HCT116 (cell line): ENCODE measurements around the gene ACTN1. TPM values are rescaled to one million over a fixed set of nuclear protein-coding genes. Genes with fewer than 3 reads are reported as not detected.

Experiments
- ATAC-seq: fragments of 200-7000 bp; cut with Tn5 transposase; 2 replicates; pipeline ENCODE4 v1.9.1; 2020; ENCODE audit warnings: mild to moderate bottlenecking, moderate library complexity
- BruUV-seq: library from RNA; stranded (reverse); fragments of 400-500 nt; replicated peaks from 2 replicates; lab custom pipeline; 2021; lab: Mats Ljungman, UMichigan
- CTCF ChIA-PET: fragments of 300-600 bp; sonication (Branson Sonifier 250); formaldehyde crosslinking; loops from one replicate; lab custom pipeline; 2021; ENCODE audit warnings: antibody characterized with exemption; lab: Charles Lee
- POLR2A ChIA-PET: fragments of 300-600, 350-600 bp; sonication (Branson Sonifier 250); formaldehyde crosslinking; loops from one replicate; lab custom pipeline; 2021; ENCODE audit warnings: antibody characterized with exemption; lab: Charles Lee
- RAD21 ChIA-PET, 2 experiments: fragments of 300-600 bp; sonication (Branson Sonifier 250); formaldehyde crosslinking; loops; one replicate each; lab custom pipeline; 2023; ENCODE audit warnings: low total read pairs in 2 of 2; ENCODE audit not compliant: uncharacterized antibody in 2 of 2, unreplicated experiment in 2 of 2, low non-redundant PET in 1 of 2; lab: Charles Lee
- DNase-seq: peaks from one replicate; pipeline ENCODE4 v3.0.0-alpha.2; 2010; ENCODE audit warnings: low read depth, low spot score
- H2AFZ ChIP-seq: fragments of 200-600 bp; shearing (Covaris generic), sonication (generic); 2 replicates; pipeline ENCODE4 v1.6.1; 2017; ENCODE audit warnings: low read depth, mixed run types, mixed read lengths, antibody characterized with exemption, low read length; ENCODE audit not compliant: poor library complexity, severe bottlenecking
- H3K27ac ChIP-seq: 2 replicates; pipeline ENCODE4 v1.5.1; 2012; ENCODE audit warnings: low read depth, low read length
- H3K27me3 ChIP-seq: fragments of 200-600 bp; sonication (generic); 2 replicates; pipeline ENCODE4 v1.6.1; 2016; ENCODE audit warnings: mixed run types, low read length, mixed read lengths; ENCODE audit not compliant: insufficient read depth
- H3K36me3 ChIP-seq, 2 experiments: fragments of 200-500 bp in 1 of 2; fragments of 200-600 bp in 1 of 2; sonication (Bioruptor generic) in 1 of 2; sonication (generic) in 1 of 2; 2 replicates each; pipeline versions ENCODE4 v1.5.1 to v1.6.1; 2014 to 2016; ENCODE audit warnings: low read length in 2 of 2, inconsistent platforms in 1 of 2, mixed read lengths in 1 of 2, mixed run types in 1 of 2; ENCODE audit not compliant: insufficient read depth in 2 of 2, control insufficient read depth in 1 of 2
- H3K4me1 ChIP-seq, 2 experiments: fragments of 200-600 bp in 1 of 2; sonication (generic) in 1 of 2; 2 replicates each; pipeline versions ENCODE4 v1.5.1 to v1.6.1; 2012 to 2017; ENCODE audit warnings: low read length in 2 of 2, inconsistent platforms in 1 of 2, mild to moderate bottlenecking in 1 of 2, mixed read lengths in 1 of 2, mixed run types in 1 of 2, moderate library complexity in 1 of 2; ENCODE audit not compliant: insufficient read depth in 2 of 2, control insufficient read depth in 1 of 2
- H3K4me2 ChIP-seq: fragments of 200-600 bp; sonication (generic); 2 replicates; pipeline ENCODE4 v1.6.1; 2017; ENCODE audit warnings: mixed run types, low read length, mixed read lengths
- H3K4me3 ChIP-seq, 2 experiments: fragments of 200-600 bp in 1 of 2; sonication (generic) in 1 of 2; replicated peaks in 1 of 2; 2 replicates each; pipeline ENCODE4 v1.5.1; 2011 to 2016; ENCODE audit warnings: low read length in 2 of 2, control low read depth in 1 of 2, low read depth in 1 of 2, mild to moderate bottlenecking in 1 of 2, mixed read lengths in 1 of 2, mixed run types in 1 of 2
- H3K79me2 ChIP-seq: fragments of 200-600 bp; sonication (generic); 2 replicates; pipeline ENCODE4 v1.6.1; 2017; ENCODE audit warnings: mild to moderate bottlenecking, mixed run types, low read length, moderate library complexity, mixed read lengths; ENCODE audit not compliant: insufficient read depth
- H3K9ac ChIP-seq: fragments of 200-600 bp; sonication (generic); 2 replicates; pipeline ENCODE4 v1.6.1; 2016; ENCODE audit warnings: low read length, mixed read lengths
- H3K9me2 ChIP-seq: fragments of 200-600 bp; sonication (generic), shearing (Covaris generic); 2 replicates; pipeline ENCODE4 v1.6.1; 2017; ENCODE audit warnings: mixed run types, mild to moderate bottlenecking, moderate library complexity; ENCODE audit not compliant: insufficient read depth
- H3K9me3 ChIP-seq, 2 experiments: fragments of 200-500 bp in 1 of 2; fragments of 200-600 bp in 1 of 2; sonication (Bioruptor generic) in 1 of 2; sonication (generic) in 1 of 2; 2 replicates each; pipeline ENCODE4 v1.6.1; 2014 to 2017; ENCODE audit warnings: low read length in 2 of 2, mixed read lengths in 2 of 2, inconsistent platforms in 1 of 2, low read depth in 1 of 2, mild to moderate bottlenecking in 1 of 2, mixed run types in 1 of 2, moderate library complexity in 1 of 2; ENCODE audit not compliant: control insufficient read depth in 1 of 2, insufficient read depth in 1 of 2
- H4K20me1 ChIP-seq: fragments of 200-600 bp; sonication (generic), shearing (Covaris generic); 2 replicates; pipeline ENCODE4 v1.6.1; 2017; ENCODE audit warnings: mixed run types, mild to moderate bottlenecking, moderate library complexity; ENCODE audit not compliant: insufficient read depth
- ATF3 ChIP-seq: IDR thresholded peaks from 2 replicates; pipeline ENCODE4 v1.6.1; 2012
- CBX3 ChIP-seq: IDR thresholded peaks from 2 replicates; pipeline ENCODE4 v1.6.1; 2012; ENCODE audit warnings: low read depth
- CEBPB ChIP-seq: IDR thresholded peaks from 2 replicates; pipeline ENCODE4 v1.6.1; 2012; ENCODE audit warnings: low read depth
- CTCF ChIP-seq, 3 experiments: fragments of 200-600 bp in 1 of 3; sonication (generic) in 1 of 3; IDR thresholded peaks in 2 of 3; conservative IDR thresholded peaks in 1 of 3; 2 replicates each; pipeline ENCODE4 v1.5.1; 2012 to 2017; ENCODE audit warnings: low read depth in 2 of 3, low read length in 2 of 3, antibody characterized with exemption in 1 of 3, borderline replicate concordance in 1 of 3, control low read depth in 1 of 3, mild to moderate bottlenecking in 1 of 3, mixed read lengths in 1 of 3, mixed run types in 1 of 3, moderate library complexity in 1 of 3; ENCODE audit not compliant: insufficient read depth in 1 of 3
- EGR1 ChIP-seq: IDR thresholded peaks from 2 replicates; pipeline ENCODE4 v1.6.1; 2012; ENCODE audit warnings: low read depth
- ELF1 ChIP-seq: IDR thresholded peaks from 2 replicates; pipeline ENCODE4 v1.6.1; 2012; ENCODE audit warnings: low read depth, borderline replicate concordance
- EZH2 ChIP-seq: fragments of 200-600 bp; sonication (generic); IDR thresholded peaks from 2 replicates; pipeline ENCODE4 v1.6.1; 2017; ENCODE audit warnings: antibody characterized with exemption, mixed run types
- EZH2phosphoT487 ChIP-seq: fragments of 200-600 bp; IDR thresholded peaks from 2 replicates; pipeline ENCODE4 v1.6.1; 2018; ENCODE audit warnings: antibody characterized with exemption, borderline replicate concordance
- FOSL1 ChIP-seq: IDR thresholded peaks from 2 replicates; pipeline ENCODE4 v1.6.1; 2012; ENCODE audit warnings: low read depth
- JUND ChIP-seq: IDR thresholded peaks from 2 replicates; pipeline ENCODE4 v1.6.1; 2012
- POLR2A ChIP-seq: IDR thresholded peaks from 2 replicates; pipeline ENCODE4 v1.7.0; 2011; ENCODE audit warnings: borderline replicate concordance; ENCODE audit not compliant: insufficient read depth, insufficient read length; ENCODE audit errors: extremely low read depth
- SP1 ChIP-seq: IDR thresholded peaks from 2 replicates; pipeline ENCODE4 v1.6.1; 2012; ENCODE audit warnings: low read depth
- YY1 ChIP-seq: IDR thresholded peaks from 2 replicates; pipeline ENCODE4 v1.6.1; 2011; ENCODE audit warnings: low read length, low read depth, moderate library complexity, mild to moderate bottlenecking; ENCODE audit not compliant: insufficient replicate concordance; ENCODE audit errors: extremely low read depth
- ZFX ChIP-seq: fragments of 450-650 bp; IDR thresholded peaks from 2 replicates; pipeline ENCODE4 v1.6.1; 2017
- intact Hi-C: fragments of 100-400 bp; cut with micrococcal nuclease; formaldehyde crosslinking; loops from 2 replicates; pipeline ENCODE4 v1.10.0; 2022
- total RNA-seq: library from RNA; stranded (reverse); gene quantifications from one replicate; pipeline ENCODE4 v1.2.1, GENCODE V29; 2021; ENCODE audit not compliant: unreplicated experiment

Gene ACTN1
- total RNA-seq, 1 experiment from 2014 or later = 123 TPM

DNA sequence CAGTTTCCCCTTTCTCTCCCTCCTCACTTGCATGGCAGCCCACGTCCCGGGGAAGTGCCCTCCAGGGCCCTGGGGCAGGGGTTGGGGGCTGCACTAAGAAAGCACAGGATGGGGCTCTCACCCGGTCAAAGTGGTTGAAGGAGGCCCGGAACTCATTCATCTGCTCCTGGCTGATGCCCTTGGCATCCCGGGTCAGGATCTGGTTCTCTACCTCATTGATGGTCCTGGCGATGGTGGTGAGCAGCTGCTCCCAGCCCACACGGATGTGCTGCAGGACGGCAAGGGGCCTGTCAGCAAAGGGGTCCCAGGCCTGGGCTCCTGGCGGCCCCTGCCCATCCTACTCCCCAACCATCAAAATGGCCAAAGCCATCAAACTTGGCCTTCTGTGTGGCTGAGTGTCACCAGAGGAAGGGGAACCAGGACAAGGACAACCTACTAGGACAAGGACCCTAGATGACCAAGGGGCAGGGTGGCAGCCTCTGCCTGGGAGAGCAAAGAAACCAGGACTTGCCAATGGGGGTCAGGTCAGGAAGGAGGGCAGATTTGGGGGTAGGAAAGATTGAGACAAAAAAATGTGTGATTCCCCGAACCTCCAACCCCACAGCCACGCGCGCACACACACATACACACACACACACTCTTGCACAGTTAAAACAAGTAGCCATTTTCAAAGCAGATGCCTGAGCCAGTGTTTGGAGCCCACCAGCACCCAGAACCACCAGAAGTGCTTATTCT lies 99.1 kb downstream of the ACTN1 start:
- Histone ChIP-seq H3K36me3 (peaks cover 36 to 49% of the 10 kb centered on the region in 2 experiments; a peak in 3 of 4 replicates), H3K27me3 (no peaks in the 10 kb centered on the region), H3K9me2 (no peaks in the 10 kb centered on the region), H2AFZ (no peak overlapping the region), H3K79me2 (no peaks in the 10 kb centered on the region), H3K4me2 (no peak overlapping the region), H4K20me1 (no peaks in the 10 kb centered on the region), H3K4me3 (no peak overlapping the region), H3K9me3 (no peaks in the 10 kb centered on the region), H3K27ac (no peak overlapping the region), H3K9ac (no peak overlapping the region), H3K4me1 (peaks cover 0 to 17% of the 10 kb centered on the region in 2 experiments; a peak in 2 of 4 replicates)
- ChIA-PET RAD21 (no interaction called here), CTCF (no interaction called here), POLR2A (no interaction called here)
- intact Hi-C loops = no loop called here
- BruUV-seq = no TSS peak
- no peak for DNase-seq
- no peak for ATAC-seq
- no peak for TF ChIP-seq ATF3
- no peak for TF ChIP-seq SP1
- TF ChIP-seq CTCF (IDR thresholded peaks at IDR 0.05 in 2 of 3, conservative IDR thresholded peaks at IDR 0.05 in 1 of 3; ENCODE audit: borderline replicate concordance in 1 of 3, insufficient read depth in 1 of 3, low read depth in 2 of 3, low read length in 2 of 3) = no peak
- TF ChIP-seq CEBPB = no peak
- no peak for TF ChIP-seq JUND

GRCh38 chr14:68879321-68879781 lies 99.8 kb downstream of the ACTN1 start:
- intact Hi-C loops = no loop called here
- H4K20me1 ChIP-seq = no peaks in the 10 kb centered on the region
- CTCF ChIA-PET = no interaction called here
- DNase-seq = no peak
- H3K9ac ChIP-seq = no peak overlapping the region
- TF ChIP-seq ELF1 = no peak
- no peak for TF ChIP-seq EZH2phosphoT487
- TF ChIP-seq EGR1 = no peak
- TF ChIP-seq POLR2A = no peak
- no peak for TF ChIP-seq YY1
- TF ChIP-seq ATF3 = no peak
- no peak for TF ChIP-seq ZFX
- TF ChIP-seq CBX3 = no peak
- no peak for TF ChIP-seq FOSL1
- TF ChIP-seq CTCF (IDR thresholded peaks at IDR 0.05 in 2 of 3, conservative IDR thresholded peaks at IDR 0.05 in 1 of 3; ENCODE audit: borderline replicate concordance in 1 of 3, insufficient read depth in 1 of 3, low read depth in 2 of 3, low read length in 2 of 3) = no peak
- TF ChIP-seq CEBPB = no peak
- TF ChIP-seq EZH2 = no peak
- TF ChIP-seq, all 23 proteins: peak for 0
- Histone ChIP-seq H3K36me3 (peaks cover 36 to 43% of the 10 kb centered on the region in 2 experiments; a peak in 3 of 4 replicates), H3K9me3 (no peaks in the 10 kb centered on the region), H2AFZ (no peak overlapping the region), H3K4me3 (no peak overlapping the region), H3K27me3 (no peaks in the 10 kb centered on the region), H3K9me2 (no peaks in the 10 kb centered on the region), H3K79me2 (peaks cover 2% of the 10 kb centered on the region; the same call in 1 of the 2 replicates), H3K4me2 (no peak overlapping the region), H3K27ac (no peak overlapping the region), H3K4me1 (peaks cover 0 to 12% of the 10 kb centered on the region in 2 experiments; a peak in 2 of 4 replicates)
- BruUV-seq = no TSS peak
- ATAC-seq = no peak
- RAD21 ChIA-PET = no interaction called here
- POLR2A ChIA-PET = no interaction called here
